Panc1 (cell line): ENCODE measurements around the gene SPATA33. TPM values are rescaled to one million over a fixed set of nuclear protein-coding genes. Genes with fewer than 3 reads are reported as not detected.

Experiments used
- ATAC-seq: fragments of 200-7000 bp; cut with Tn5 transposase; 2 replicates; pipeline ENCODE4 v1.9.1; 2020; ENCODE audit warnings: mild to moderate bottlenecking, moderate library complexity
- BruUV-seq: library from RNA; stranded (reverse); fragments of 400-500 nt; replicated peaks from 2 replicates; lab custom pipeline; 2021; lab: Mats Ljungman, UMichigan
- CTCF ChIA-PET: fragments of 300-600 bp; sonication (Branson Sonifier 250); formaldehyde crosslinking; loops from one replicate; lab custom pipeline; 2022; ENCODE audit warnings: antibody characterized with exemption; lab: Charles Lee
- POLR2A ChIA-PET: fragments of 300-600 bp; sonication (Branson Sonifier 250); formaldehyde crosslinking; loops from one replicate; lab custom pipeline; 2022; ENCODE audit warnings: antibody characterized with exemption; lab: Charles Lee
- DNase-seq: peaks from one replicate; pipeline ENCODE4 v3.0.0-alpha.2; 2010; ENCODE audit warnings: low read depth, low spot score
- H3K27ac ChIP-seq: 2 replicates; pipeline ENCODE4 v1.5.1; 2011; ENCODE audit warnings: mild to moderate bottlenecking, low read length, inconsistent platforms
- H3K27me3 ChIP-seq: fragments of 200-500 bp; sonication (Bioruptor generic); 2 replicates; pipeline ENCODE4 v1.6.0; 2014; ENCODE audit warnings: low read length, inconsistent platforms; ENCODE audit not compliant: control insufficient read depth, insufficient read depth
- H3K36me3 ChIP-seq: fragments of 200-500 bp; sonication (Bioruptor generic); 2 replicates; pipeline ENCODE4 v1.5.1; 2014; ENCODE audit warnings: inconsistent platforms, mild to moderate bottlenecking, low read length, moderate library complexity; ENCODE audit not compliant: control insufficient read depth, insufficient read depth
- H3K4me1 ChIP-seq: 2 replicates; pipeline ENCODE4 v1.5.1; 2011; ENCODE audit warnings: inconsistent platforms, mild to moderate bottlenecking, low read length, moderate library complexity; ENCODE audit not compliant: control insufficient read depth, insufficient read depth
- H3K4me3 ChIP-seq, 2 experiments: 2 replicates each; pipeline ENCODE4 v1.5.1; 2011 to 2012; ENCODE audit warnings: low read depth in 2 of 2, low read length in 2 of 2, mild to moderate bottlenecking in 2 of 2, inconsistent platforms in 1 of 2, moderate library complexity in 1 of 2
- H3K9me3 ChIP-seq: fragments of 200-500 bp; sonication (Bioruptor generic); 2 replicates; pipeline ENCODE4 v1.5.1; 2014; ENCODE audit warnings: low read depth, mild to moderate bottlenecking, inconsistent platforms, low read length, moderate library complexity; ENCODE audit not compliant: control insufficient read depth, insufficient read depth
- CTCF ChIP-seq: fragments of 450-650 bp; IDR thresholded peaks from 2 replicates; pipeline ENCODE4 v1.5.1; 2017; ENCODE audit warnings: mild to moderate bottlenecking
- POLR2AphosphoS5 ChIP-seq: IDR thresholded peaks from 2 replicates; pipeline ENCODE4 v1.6.1; 2012; ENCODE audit warnings: mild to moderate bottlenecking, low read depth, low read length, moderate library complexity
- REST ChIP-seq, 2 experiments: IDR thresholded peaks; 2 replicates each; pipeline ENCODE4 v1.6.1; 2011 to 2012; ENCODE audit warnings: low read depth in 2 of 2, control low read depth in 1 of 2, low read length in 1 of 2, mild to moderate bottlenecking in 1 of 2, moderate library complexity in 1 of 2; ENCODE audit not compliant: insufficient read depth in 1 of 2
- SIN3A ChIP-seq: IDR thresholded peaks from 2 replicates; pipeline ENCODE4 v1.6.1; 2012; ENCODE audit warnings: low read depth, mild to moderate bottlenecking, low read length, moderate library complexity, borderline replicate concordance; ENCODE audit not compliant: insufficient read depth
- TCF7L2 ChIP-seq: IDR thresholded peaks from 2 replicates; pipeline ENCODE4 v1.6.1; 2011; ENCODE audit warnings: mild to moderate bottlenecking, low read depth, low read length, inconsistent platforms
- in situ Hi-C: cut with HindIII; loops from 2 replicates; pipeline ENCODE4 v1.10.0; 2016; ENCODE audit warnings: low sequenced_read_pairs, low pct_unique_long_range_greater_than_20kb
- intact Hi-C: fragments of 100-400 bp; cut with micrococcal nuclease; formaldehyde crosslinking; loops from one replicate; pipeline ENCODE4 v1.10.0; 2022; ENCODE audit not compliant: unreplicated experiment
- total RNA-seq: library from RNA; stranded (reverse); gene quantifications from one replicate; pipeline ENCODE4 v1.2.1, GENCODE V29; 2021; ENCODE audit not compliant: unreplicated experiment

Gene SPATA33
- total RNA-seq, 1 experiment from 2014 or later, result 18.3 TPM

- no peak for ATAC-seq
- Histone ChIP-seq H3K9me3 (no peaks in the 10 kb centered on the region), H3K27ac (no peak overlapping the region), H3K36me3 (no peaks in the 10 kb centered on the region), H3K27me3 (no peaks in the 10 kb centered on the region), H3K4me3 (no peak overlapping the region), H3K4me1 (0 out of 2 replicates have a peak, but pooled peaks cover 5% of the 10 kb centered on the region)
- POLR2A ChIA-PET, result no interaction called here
- in situ Hi-C loops (no loop called here), intact Hi-C loops (no loop called here)
- TF ChIP-seq REST (IDR thresholded peaks at IDR 0.05; ENCODE audit: insufficient read depth in 1 of 2, low read depth in 2 of 2, low read length in 1 of 2) (no peak), CTCF (no peak)
- no TSS peak for BruUV-seq
- no peak for DNase-seq
- CTCF ChIA-PET, result interaction anchor here (0.6 to 1.4 kb wide), 3 partner anchors 10 to 106 kb away, joined by 3 to 9 read pairs (median 4); no protein-coding TSS in a partner anchor
These were observed 49.1 kb downstream of the SPATA33 start for GRCh38 chr16:89706518-89707260.

- in situ Hi-C loops (no loop called here), intact Hi-C loops (no loop called here)
- Histone ChIP-seq H3K36me3 (no peaks in the 10 kb centered on the region; the same call in 1 of the 2 replicates), H3K4me1 (0 out of 2 replicates have a peak, but pooled peaks cover 5% of the 10 kb centered on the region), H3K4me3 (no peak overlapping the region), H3K27me3 (no peaks in the 10 kb centered on the region), H3K9me3 (no peaks in the 10 kb centered on the region), H3K27ac (no peak overlapping the region)
- CTCF ChIA-PET, result no interaction called here
- ATAC-seq, result no peak
- BruUV-seq, result no TSS peak
- DNase-seq, result no peak
- TF ChIP-seq SIN3A (no peak), TCF7L2 (no peak), POLR2AphosphoS5 (no peak), REST (IDR thresholded peaks at IDR 0.05; ENCODE audit: insufficient read depth in 1 of 2, low read depth in 2 of 2, low read length in 1 of 2) (no peak), CTCF (no peak)
- POLR2A ChIA-PET, result no interaction called here
These were observed 50.1 kb downstream of the SPATA33 start for GRCh38 chr16:89707695-89708094.
